ENCODE data around the gene VPREB1. TPM values are rescaled to one million over a fixed set of nuclear protein-coding genes. Genes with fewer than 3 reads are reported as not detected.
A peak's percentile ranks its signal among the peaks of the same experiment; 100 is the strongest.

The VPREB1 gene, protein sequence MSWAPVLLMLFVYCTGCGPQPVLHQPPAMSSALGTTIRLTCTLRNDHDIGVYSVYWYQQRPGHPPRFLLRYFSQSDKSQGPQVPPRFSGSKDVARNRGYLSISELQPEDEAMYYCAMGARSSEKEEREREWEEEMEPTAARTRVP
- total RNA-seq: not detected
- long read RNA-seq: 0 reads

DNA sequence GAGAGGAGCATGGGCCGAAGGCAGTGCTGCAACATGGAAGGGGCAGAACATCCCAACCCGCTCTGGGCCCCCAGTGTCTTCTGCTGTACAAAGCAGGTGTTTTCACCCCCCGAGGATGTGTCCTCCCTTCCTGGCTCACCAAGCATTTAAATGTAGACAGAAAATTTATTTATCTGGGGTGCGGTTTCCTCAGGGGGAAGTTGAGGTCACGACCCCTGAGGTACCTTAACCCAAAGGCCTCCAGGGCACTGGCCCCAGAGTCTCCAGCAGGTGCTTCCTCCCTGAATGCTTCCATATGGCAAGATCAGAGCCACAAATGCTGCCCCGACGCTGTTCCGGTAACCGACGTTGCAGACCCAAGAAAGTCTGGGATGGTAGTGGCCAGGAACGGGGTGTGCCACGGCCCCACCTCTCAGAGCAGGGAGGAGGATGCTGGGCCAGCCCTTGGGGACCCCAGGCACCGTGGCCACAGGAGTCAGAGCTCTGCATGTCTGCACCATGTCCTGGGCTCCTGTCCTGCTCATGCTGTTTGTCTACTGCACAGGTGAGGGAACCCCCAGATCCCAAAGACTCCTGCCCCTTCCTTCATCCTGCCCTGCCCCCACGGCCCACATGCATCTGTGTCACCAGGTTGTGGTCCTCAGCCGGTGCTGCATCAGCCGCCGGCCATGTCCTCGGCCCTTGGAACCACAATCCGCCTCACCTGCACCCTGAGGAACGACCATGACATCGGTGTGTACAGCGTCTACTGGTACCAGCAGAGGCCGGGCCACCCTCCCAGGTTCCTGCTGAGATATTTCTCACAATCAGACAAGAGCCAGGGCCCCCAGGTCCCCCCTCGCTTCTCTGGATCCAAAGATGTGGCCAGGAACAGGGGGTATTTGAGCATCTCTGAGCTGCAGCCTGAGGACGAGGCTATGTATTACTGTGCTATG, at the start of gene VPREB1:
VPREB1 (plus strand) TSS at position 471 of the 935 bp plus-strand sequence; CDS start at position 499, 28 bp downstream.
- H3K27me3 ChIP-seq: peaks cover 22% of the 10 kb centered on the region
- no peak for ATAC-seq
- H3K4me3 ChIP-seq: no peak within 1 kb of the TSS
- H3K4me1 ChIP-seq: no peaks in the 10 kb centered on the region
- no peak within 1 kb of the TSS for H3K27ac ChIP-seq
- no peaks in the 10 kb centered on the region for H3K9me3 ChIP-seq
- intact Hi-C loops (cut with DNase I): no loop called here
- TF ChIP-seq, protein P1, sequence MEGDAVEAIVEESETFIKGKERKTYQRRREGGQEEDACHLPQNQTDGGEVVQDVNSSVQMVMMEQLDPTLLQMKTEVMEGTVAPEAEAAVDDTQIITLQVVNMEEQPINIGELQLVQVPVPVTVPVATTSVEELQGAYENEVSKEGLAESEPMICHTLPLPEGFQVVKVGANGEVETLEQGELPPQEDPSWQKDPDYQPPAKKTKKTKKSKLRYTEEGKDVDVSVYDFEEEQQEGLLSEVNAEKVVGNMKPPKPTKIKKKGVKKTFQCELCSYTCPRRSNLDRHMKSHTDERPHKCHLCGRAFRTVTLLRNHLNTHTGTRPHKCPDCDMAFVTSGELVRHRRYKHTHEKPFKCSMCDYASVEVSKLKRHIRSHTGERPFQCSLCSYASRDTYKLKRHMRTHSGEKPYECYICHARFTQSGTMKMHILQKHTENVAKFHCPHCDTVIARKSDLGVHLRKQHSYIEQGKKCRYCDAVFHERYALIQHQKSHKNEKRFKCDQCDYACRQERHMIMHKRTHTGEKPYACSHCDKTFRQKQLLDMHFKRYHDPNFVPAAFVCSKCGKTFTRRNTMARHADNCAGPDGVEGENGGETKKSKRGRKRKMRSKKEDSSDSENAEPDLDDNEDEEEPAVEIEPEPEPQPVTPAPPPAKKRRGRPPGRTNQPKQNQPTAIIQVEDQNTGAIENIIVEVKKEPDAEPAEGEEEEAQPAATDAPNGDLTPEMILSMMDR (IDR thresholded peaks at IDR 0.05): no peak
- H3K36me3 ChIP-seq: no peaks in the 10 kb centered on the region
- DNase-seq: no peak

DNA sequence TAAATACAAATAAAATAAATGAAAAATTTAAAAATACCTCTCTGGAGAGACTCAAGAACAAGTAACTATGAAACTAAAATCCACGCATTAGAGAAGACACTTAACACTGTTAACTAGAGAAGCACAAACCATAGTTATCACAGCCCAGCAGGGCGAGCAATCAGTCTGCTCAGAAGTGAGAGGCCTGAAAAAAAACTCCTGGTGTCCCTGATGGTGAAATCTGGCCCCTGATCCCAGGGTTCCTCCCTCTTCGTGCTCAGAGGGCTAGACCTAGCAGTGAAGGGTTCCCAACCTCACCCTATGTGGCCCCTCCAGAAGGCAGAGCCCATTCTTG, 49.7 kb upstream of the VPREB1 start:
- intact Hi-C loops (cut with DNase I): no loop called here
- Histone ChIP-seq H3K36me3 (no peaks in the 10 kb centered on the region), H3K27me3 (peaks cover 34% of the 10 kb centered on the region), H3K4me1 (no peaks in the 10 kb centered on the region), H3K4me3 (no peak overlapping the region), H3K9me3 (no peaks in the 10 kb centered on the region), H3K27ac (no peak overlapping the region)
- ATAC-seq: no peak
- DNase-seq: no peak
- TF ChIP-seq, protein P1 (IDR thresholded peaks at IDR 0.05): no peak

DNA sequence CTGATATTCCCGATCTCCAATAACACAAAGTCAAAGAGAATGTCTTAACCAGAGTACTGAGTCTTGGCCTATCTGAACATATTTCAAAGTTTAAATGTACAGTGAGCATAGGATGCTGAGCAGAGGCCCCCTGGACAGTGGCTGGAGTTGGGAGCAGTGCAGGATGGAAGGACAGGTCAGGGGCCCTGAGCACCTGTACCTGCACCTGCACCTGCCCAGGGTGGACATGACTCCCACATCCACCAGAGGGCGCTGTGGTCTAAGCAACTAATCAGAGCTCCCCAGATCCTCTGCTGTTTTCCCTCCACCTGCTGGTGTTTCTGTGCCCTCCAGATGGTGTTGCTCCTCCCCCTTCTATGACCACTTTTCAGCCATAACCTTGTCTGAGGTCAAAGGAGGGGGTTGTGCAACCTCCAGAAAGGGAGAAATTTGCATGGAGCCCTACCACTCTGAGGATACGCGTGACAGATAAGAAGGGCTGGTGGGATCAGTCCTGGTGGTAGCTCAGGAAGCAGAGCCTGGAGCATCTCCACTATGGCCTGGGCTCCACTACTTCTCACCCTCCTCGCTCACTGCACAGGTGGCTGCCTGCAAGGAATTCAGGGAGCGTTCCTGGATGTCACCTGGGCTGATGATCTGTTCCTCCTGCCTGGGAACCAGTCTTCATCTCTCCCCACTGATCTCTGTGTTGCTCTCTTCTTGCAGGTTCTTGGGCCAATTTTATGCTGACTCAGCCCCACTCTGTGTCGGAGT, 49.1 kb upstream of the VPREB1 start:
- H3K27me3 ChIP-seq: peaks cover 37% of the 10 kb centered on the region
- H3K27ac ChIP-seq: no peak overlapping the region
- DNase-seq (peak; percentile 83), ATAC-seq (peak; percentile 96)
- TF ChIP-seq, protein P1 (IDR thresholded peaks at IDR 0.05): peak; percentile 80
- intact Hi-C loops (cut with DNase I): no loop called here
- H3K4me1 ChIP-seq: no peaks in the 10 kb centered on the region
- no peak overlapping the region for H3K4me3 ChIP-seq
- H3K36me3 ChIP-seq: no peaks in the 10 kb centered on the region
- no peaks in the 10 kb centered on the region for H3K9me3 ChIP-seq

DNA sequence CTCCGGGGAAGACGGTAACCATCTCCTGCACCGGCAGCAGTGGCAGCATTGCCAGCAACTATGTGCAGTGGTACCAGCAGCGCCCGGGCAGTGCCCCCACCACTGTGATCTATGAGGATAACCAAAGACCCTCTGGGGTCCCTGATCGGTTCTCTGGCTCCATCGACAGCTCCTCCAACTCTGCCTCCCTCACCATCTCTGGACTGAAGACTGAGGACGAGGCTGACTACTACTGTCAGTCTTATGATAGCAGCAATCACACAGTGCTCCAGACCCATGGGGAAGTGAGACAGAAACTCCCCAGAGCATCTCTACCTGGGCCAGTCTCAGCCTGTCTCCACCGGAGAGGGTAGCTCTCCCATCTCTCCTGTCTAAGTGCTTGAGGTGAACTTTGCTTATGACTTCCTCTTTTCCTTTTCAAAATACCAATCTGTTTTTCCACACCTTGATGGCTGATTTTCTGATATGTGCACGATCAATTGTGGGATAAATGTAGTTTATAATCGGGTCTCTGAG, 48.5 kb upstream of the VPREB1 start:
- TF ChIP-seq, protein P1 (IDR thresholded peaks at IDR 0.05): no peak
- ATAC-seq: no peak
- H3K4me1 ChIP-seq: no peaks in the 10 kb centered on the region
- no peak overlapping the region for H3K27ac ChIP-seq
- no peak for DNase-seq
- H3K36me3 ChIP-seq: no peaks in the 10 kb centered on the region
- no peaks in the 10 kb centered on the region for H3K9me3 ChIP-seq
- intact Hi-C loops (cut with DNase I): no loop called here
- H3K4me3 ChIP-seq: no peak overlapping the region
- H3K27me3 ChIP-seq: peaks cover 39% of the 10 kb centered on the region

DNA sequence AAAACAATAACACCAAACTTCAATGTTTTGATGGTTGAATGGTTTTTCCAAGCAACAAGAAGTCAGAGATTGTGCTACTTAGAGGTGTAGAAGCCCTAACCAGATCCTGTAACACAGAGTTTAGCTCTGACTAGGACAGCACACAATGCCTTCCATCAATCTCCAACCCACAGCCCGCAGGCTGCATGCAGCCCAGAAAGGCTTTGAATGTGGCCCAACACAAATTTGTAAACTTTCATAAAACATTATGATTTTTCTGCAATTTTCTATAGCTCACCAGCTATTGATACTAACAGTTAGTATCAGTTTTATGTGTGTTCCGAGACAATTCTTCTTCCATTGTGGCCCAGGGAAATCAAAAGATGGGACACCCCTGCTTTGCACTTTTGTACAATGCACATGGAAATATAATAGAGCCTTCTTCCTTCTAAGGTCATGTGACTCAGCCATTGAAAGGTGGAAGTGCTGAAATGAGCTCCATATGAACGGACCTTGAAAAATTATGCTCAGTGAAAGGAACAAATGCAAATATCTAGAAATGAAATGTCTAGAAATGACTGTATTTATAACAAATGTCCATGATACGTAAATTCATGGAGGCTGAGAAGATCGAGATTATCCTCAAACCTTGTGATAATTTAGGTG, 47.6 kb upstream of the VPREB1 start:
- Histone ChIP-seq H3K4me1 (no peaks in the 10 kb centered on the region), H3K9me3 (no peaks in the 10 kb centered on the region), H3K4me3 (no peak overlapping the region), H3K27ac (no peak overlapping the region), H3K27me3 (peaks cover 39% of the 10 kb centered on the region), H3K36me3 (no peaks in the 10 kb centered on the region)
- DNase-seq (no peak), ATAC-seq (no peak)
- intact Hi-C loops (cut with DNase I): no loop called here
- TF ChIP-seq, protein P1 (IDR thresholded peaks at IDR 0.05): no peak

Measured in upper lobe of right lung (tissue), 1 donor.